ENCODE measurements around the gene AFF4. TPM values are rescaled to one million over a fixed set of nuclear protein-coding genes. Genes with fewer than 3 reads are reported as not detected.

Gene AFF4
- total and polyA plus RNA-seq, 2 experiments from 2014 or later, result 31.3 to 46.3 TPM

- Mint-ChIP-seq H3K4me3 (peak overlapping the region; percentile 99), H3K27me3 (ENCODE audit: insufficient read depth, low read depth, poor library complexity) (peaks cover 9% of the 10 kb centered on the region), H3K9me3 (no peaks in the 10 kb centered on the region), H3K27ac (peak overlapping the region; percentile 100), H3K36me3 (ENCODE audit: low read depth) (peaks cover 35% of the 10 kb centered on the region), H3K4me1 (peaks cover 21% of the 10 kb centered on the region)
- peaks cover 27% of the 10 kb centered on the region for H3F3A ChIP-seq (replicated peaks; ENCODE audit: low read depth)
- H3K36me3 ChIP-seq (ENCODE audit: insufficient read depth), result peaks cover 15% of the 10 kb centered on the region
- H3K9me2 ChIP-seq (ENCODE audit: insufficient read depth), result no peaks in the 10 kb centered on the region
- H3K27ac ChIP-seq (ENCODE audit: low read depth), result peak overlapping the region; percentile 85; the same call in 1 of the 2 replicates
- DNase-seq (ENCODE audit: low spot score), result no peak
- H3K27me3 ChIP-seq (ENCODE audit: insufficient read depth), result no peaks in the 10 kb centered on the region
- H3K79me2 ChIP-seq (replicated peaks; ENCODE audit: insufficient read depth), result peaks cover 20% of the 10 kb centered on the region
- peak; percentile 15 for ATAC-seq
- H4K20me1 ChIP-seq (replicated peaks; ENCODE audit: insufficient read depth), result peaks cover 8% of the 10 kb centered on the region
- peaks cover 16% of the 10 kb centered on the region for H3K4me1 ChIP-seq (ENCODE audit: insufficient read depth)
- H3K4me3 ChIP-seq, result peak overlapping the region; percentile 98
- peak overlapping the region; percentile 45; the same call in 1 of the 2 replicates for H2AFZ ChIP-seq
- peak overlapping the region; percentile 100 for H3K4me2 ChIP-seq
- TF ChIP-seq ZNF331 (CRISPR knock-in tag; IDR thresholded peaks at IDR 0.05; ENCODE audit: low read depth) (no peak), ETS1 (IDR thresholded peaks at IDR 0.05) (no peak), REST (IDR thresholded peaks at IDR 0.05; ENCODE audit: unreplicated experiment) (no peak), ZNF462 (CRISPR knock-in tag; IDR thresholded peaks at IDR 0.05) (no peak), STAT1 (IDR thresholded peaks at IDR 0.05; ENCODE audit: unreplicated experiment) (no peak), EZH2 (IDR thresholded peaks at IDR 0.05; ENCODE audit: low read depth, unreplicated experiment) (no peak), EZH2phosphoT487 (IDR thresholded peaks at IDR 0.05; ENCODE audit: unreplicated experiment) (no peak), CTCF (conservative IDR thresholded peaks at IDR 0.05; ENCODE audit: low read depth in 2 of 2) (no peak), ZNF114 (CRISPR knock-in tag; IDR thresholded peaks at IDR 0.05) (no peak), CREB1 (CRISPR knock-in tag; IDR thresholded peaks at IDR 0.05; ENCODE audit: low read depth) (no peak), NANOG (IDR thresholded peaks at IDR 0.05; ENCODE audit: borderline replicate concordance) (no peak), POLR2AphosphoS5 (IDR thresholded peaks at IDR 0.05; ENCODE audit: low read depth) (no peak), JUNB (IDR thresholded peaks at IDR 0.05; ENCODE audit: unreplicated experiment) (no peak)
Observed at GRCh38 chr5:132867046-132867451, 96.4 kb downstream of the AFF4 start.

Measured in GM23338 (cell line).